ENCODE data around the gene PYGM. TPM values are rescaled to one million over a fixed set of nuclear protein-coding genes. Genes with fewer than 3 reads are reported as not detected.
A peak's percentile ranks its signal among the peaks of the same experiment; 100 is the strongest.

Gene PYGM
- total RNA-seq, 1 donor = 1.7 TPM

DNA sequence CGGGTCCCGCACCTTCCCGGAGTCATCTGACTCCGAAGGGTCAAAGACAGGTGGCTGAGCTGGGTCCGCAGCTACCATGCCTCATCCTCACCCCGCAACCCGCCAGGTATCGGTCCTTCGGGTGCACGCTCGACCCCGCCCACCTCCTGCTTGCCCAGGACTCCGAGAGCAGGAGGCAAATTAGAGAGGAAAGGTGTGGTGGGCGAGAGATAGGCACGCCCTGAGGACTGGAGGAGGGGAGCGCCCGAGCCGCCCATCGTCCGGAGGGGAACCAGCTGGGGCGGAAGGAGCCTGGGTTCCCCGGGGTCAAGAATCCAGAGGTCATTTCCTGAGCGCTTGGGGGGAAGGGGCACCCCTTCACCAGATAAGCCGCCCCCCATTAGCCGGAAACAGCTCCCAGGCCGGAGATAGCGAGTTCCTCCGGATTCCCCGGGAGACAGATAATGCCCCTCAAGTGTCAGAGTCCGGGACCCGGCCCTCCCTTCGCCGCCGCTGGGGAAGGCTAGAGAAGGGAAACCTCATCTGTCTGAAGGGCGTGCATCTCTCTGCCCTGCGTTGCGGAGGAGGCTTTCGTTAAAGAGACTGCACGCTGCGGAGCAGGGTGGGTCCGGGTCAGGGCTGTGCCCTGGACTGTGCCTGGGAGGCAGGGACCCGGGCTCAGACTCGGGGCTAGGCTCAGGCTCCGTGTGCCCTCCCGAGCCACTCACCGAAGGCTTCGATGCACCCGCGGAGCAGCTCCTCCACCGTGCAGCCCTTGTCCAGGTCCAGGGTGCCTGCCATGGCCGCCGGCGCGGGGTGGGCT is 17.5 kb downstream of the PYGM start:
- TF ChIP-seq, protein P1, sequence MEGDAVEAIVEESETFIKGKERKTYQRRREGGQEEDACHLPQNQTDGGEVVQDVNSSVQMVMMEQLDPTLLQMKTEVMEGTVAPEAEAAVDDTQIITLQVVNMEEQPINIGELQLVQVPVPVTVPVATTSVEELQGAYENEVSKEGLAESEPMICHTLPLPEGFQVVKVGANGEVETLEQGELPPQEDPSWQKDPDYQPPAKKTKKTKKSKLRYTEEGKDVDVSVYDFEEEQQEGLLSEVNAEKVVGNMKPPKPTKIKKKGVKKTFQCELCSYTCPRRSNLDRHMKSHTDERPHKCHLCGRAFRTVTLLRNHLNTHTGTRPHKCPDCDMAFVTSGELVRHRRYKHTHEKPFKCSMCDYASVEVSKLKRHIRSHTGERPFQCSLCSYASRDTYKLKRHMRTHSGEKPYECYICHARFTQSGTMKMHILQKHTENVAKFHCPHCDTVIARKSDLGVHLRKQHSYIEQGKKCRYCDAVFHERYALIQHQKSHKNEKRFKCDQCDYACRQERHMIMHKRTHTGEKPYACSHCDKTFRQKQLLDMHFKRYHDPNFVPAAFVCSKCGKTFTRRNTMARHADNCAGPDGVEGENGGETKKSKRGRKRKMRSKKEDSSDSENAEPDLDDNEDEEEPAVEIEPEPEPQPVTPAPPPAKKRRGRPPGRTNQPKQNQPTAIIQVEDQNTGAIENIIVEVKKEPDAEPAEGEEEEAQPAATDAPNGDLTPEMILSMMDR (IDR thresholded peaks at IDR 0.05; ENCODE audit: insufficient read depth, low read depth, low read length) = no peak
- peak overlapping the region; percentile 67 for H3K4me3 ChIP-seq (ENCODE audit: low read depth, low read length)
- DNase-seq (ENCODE audit: low read depth) = peak; percentile 16

DNA sequence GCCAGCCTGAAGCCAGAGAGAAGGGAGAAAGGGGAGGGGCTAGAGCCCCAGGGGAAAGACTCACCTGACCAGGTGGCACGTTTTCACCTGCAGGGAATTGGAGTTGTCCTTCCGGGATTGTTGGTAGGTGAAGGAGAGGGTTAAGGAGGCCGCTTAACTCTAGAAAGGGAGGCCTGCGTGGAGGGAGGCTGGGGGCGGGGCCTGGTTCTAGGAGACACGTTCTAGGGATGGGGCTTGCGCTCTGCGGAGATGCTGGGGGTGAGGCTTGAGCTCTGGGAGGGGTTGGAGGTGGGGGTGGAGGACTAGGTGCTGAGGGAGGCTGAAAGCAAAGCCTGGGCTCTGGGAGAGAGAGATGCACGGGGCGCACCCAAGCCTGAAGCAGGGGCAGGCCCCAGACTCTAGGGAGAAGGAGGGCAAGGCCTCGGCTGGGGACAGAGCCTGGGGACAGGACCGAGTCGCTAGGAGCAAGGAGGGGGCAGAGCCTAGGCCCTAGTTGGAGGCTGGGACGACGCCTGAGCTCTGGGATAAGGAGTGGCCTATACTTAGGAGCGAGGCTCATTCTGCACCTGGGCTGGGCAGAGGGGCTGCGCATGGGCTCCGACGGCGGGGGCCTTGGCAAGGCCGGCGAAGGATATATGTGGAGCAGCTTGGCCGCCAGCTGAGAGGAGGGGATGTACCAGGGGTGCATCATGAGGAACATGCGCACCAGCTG is 18.2 kb downstream of the PYGM start:
- TF ChIP-seq, protein P1 (IDR thresholded peaks at IDR 0.05; ENCODE audit: insufficient read depth, low read depth, low read length) = no peak
- DNase-seq (ENCODE audit: low read depth) = no peak

DNA sequence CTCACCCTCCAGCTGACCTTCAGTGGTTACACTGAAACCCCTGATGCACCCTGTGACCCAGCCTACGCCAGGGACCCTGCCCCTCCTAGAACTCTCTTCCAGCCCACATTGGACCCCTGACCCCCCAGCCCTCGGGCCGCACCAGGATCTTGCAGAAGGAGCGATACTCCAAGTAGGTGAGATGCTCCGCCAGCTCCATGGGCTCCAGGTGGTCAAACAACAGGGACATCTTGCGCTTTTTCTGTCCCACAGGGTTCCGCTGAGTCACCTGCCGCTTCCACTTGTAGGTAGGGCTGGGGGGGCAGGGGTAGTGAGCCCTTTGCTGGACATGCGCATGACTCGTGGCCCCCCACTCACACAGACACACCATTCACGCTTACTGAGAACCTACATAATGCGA is 19.9 kb downstream of the PYGM start:
- no peak for DNase-seq (ENCODE audit: low read depth)
- TF ChIP-seq, protein P1 (IDR thresholded peaks at IDR 0.05; ENCODE audit: insufficient read depth, low read depth, low read length) = no peak

More for the DNA sequence above, 18.2 kb downstream of the PYGM start:
- peak overlapping the region; percentile 67 for H3K4me3 ChIP-seq (ENCODE audit: low read depth, low read length)

DNA sequence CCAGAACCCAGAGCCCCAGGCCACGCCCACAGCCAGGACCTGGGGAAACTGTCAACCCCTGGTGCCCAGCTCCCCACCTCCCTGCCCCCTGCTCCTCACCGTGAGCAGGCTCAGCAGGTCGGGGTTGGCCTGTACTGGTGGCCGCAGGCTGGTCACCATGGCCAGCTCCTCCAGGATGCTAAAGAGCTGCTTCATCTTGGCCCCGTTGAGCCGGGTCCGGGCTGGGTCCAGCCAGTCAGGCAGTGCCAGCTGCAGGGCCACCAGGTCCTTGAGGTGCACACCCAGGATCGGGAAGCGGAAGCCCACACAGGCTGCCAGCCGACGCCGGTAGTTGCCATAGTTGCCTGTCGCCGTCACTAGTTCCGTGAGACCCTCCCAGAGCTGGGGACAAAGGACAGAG is 23.1 kb downstream of the PYGM start:
- no peak for DNase-seq (ENCODE audit: low read depth)
- TF ChIP-seq, protein P1 (IDR thresholded peaks at IDR 0.05; ENCODE audit: insufficient read depth, low read depth, low read length) = no peak
- no peak overlapping the region for H3K4me3 ChIP-seq (ENCODE audit: low read depth, low read length)

More for the DNA sequence above, 19.9 kb downstream of the PYGM start:
- H3K4me3 ChIP-seq (ENCODE audit: low read depth, low read length) = no peak overlapping the region

DNA sequence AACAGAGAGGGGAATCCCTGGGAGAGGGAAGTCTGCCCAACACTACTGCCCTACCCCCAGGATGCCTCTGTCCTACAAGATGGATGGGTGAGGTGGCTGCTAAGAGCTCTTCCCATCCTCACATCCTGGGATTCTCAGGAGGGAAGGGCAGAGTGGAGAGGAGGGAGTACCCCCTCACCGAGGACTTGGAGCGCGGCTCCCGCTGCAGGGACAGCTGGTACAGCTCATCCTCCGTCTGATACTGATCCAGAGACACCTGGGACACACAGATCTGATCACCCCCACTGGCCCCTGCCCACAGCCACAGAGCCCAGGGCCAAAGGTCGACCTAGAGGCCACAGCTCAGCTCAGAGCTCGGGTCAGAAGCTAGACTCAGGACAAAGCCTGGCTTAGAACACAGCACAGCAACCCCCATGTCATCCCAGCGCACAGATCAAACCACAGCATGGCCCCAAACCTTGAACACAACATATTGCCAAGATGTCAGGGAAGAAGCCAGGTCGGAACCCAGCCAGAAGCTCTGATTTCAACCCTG is 24.0 kb downstream of the PYGM start:
- no peak for DNase-seq (ENCODE audit: low read depth)
- TF ChIP-seq, protein P1 (IDR thresholded peaks at IDR 0.05; ENCODE audit: insufficient read depth, low read depth, low read length) = no peak
- H3K4me3 ChIP-seq (ENCODE audit: low read depth, low read length) = no peak overlapping the region

DNA sequence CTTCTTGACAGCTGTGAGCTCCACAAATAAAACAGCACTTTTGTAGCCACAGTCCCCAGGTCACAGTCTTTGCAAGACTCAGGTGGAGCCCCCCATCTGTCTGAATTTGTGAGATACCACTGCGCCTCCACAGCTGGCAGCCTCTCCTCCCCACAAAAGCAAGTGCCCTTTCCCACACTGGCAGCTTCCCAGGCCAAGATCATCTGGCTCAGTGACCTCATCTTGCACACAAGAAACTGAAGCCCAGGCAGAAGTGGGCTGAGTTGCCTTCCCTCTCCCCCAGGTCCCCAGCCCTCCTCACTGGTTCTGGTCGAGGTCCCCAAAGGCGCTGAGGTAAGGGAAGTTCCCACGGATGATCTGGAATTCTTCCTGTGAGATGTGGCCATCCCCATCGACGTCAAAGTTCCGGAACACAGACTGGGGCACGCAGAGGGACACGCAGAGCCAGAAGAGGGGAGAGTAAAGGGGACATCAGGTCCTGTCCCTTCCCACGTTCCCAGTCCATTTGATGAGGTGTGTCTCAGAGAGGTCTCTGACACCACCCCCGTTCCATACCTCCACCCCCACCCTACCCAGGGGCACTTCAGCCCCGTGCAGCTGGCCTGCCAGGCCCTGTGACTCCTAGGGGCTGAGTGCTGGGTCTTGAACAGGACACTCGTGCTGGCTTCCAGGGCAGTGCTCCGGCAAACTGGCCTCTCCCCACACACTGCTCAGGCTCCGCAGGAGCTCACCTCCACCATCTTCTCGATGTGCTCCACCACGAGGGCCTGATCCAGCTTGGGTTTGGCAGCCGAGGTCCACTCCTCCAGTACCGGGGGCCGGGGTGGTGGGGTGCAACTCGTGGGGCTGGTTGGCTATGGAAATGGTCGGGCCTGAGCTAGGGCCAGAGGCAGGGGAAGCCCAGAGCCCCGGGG is 24.7 kb downstream of the PYGM start:
- peak; percentile 9 for DNase-seq (ENCODE audit: low read depth)
- no peak overlapping the region for H3K4me3 ChIP-seq (ENCODE audit: low read depth, low read length)
- TF ChIP-seq, protein P1 (IDR thresholded peaks at IDR 0.05; ENCODE audit: insufficient read depth, low read depth, low read length) = no peak

Data from fibroblast of villous mesenchyme (primary cell).